ENCODE measurements around the gene YTHDF1. TPM values are rescaled to one million over a fixed set of nuclear protein-coding genes. Genes with fewer than 3 reads are reported as not detected.

Gene YTHDF1
- total RNA-seq, 1 donor from 2014 or later: 44.9 TPM

DNA sequence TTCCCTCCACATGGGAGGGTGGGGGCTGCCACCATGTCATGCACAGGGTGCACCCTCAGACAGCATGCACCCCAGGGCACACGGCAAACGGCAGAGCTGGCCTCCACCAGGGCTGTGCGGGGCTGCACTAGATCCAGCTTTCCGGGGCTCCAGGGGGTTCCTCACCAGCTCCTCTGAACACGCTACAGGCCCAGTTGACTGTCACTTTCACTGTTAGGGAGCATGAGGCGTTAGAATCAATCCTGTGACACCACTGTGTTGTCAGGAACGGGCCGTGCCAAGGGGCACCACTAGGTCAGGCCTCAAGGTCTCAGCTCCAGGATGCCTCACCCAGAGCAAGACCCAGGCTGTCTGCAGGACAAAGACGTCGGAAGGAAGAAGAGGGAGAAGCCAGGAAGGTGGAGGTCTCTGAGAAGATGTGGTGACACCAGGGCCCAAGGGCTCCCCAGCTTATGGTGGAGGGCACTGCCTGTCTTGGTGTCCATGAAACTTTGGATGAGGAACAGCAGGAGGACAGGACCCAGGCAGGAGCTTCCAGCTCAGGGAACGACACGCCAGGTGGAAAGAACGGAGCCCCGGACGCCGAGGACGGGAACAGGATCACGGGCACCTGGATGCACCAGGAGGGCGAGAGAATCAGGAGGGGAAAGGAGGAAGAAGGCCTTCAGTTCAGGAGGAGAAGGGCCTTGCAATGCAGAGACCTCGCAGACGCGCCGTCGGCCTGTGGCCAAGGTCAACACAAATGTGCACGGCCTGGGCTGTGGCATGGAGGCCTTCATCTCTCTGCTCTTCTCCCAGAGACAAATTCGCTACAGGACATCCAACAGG lies 49.5 kb downstream of the YTHDF1 start:
- Mint-ChIP-seq H3K27ac (ENCODE audit: unreplicated experiment) (no peak overlapping the region), H3K9me3 (ENCODE audit: unreplicated experiment) (no peaks in the 10 kb centered on the region), H3K36me3 (ENCODE audit: unreplicated experiment) (no peaks in the 10 kb centered on the region), H3K4me3 (ENCODE audit: unreplicated experiment) (no peak overlapping the region), H3K27me3 (ENCODE audit: unreplicated experiment) (peaks cover 25% of the 10 kb centered on the region), H3K4me1 (ENCODE audit: unreplicated experiment) (no peaks in the 10 kb centered on the region)
- no peak for DNase-seq (ENCODE audit: extremely low spot score, unreplicated experiment)
- TF ChIP-seq, protein P1, sequence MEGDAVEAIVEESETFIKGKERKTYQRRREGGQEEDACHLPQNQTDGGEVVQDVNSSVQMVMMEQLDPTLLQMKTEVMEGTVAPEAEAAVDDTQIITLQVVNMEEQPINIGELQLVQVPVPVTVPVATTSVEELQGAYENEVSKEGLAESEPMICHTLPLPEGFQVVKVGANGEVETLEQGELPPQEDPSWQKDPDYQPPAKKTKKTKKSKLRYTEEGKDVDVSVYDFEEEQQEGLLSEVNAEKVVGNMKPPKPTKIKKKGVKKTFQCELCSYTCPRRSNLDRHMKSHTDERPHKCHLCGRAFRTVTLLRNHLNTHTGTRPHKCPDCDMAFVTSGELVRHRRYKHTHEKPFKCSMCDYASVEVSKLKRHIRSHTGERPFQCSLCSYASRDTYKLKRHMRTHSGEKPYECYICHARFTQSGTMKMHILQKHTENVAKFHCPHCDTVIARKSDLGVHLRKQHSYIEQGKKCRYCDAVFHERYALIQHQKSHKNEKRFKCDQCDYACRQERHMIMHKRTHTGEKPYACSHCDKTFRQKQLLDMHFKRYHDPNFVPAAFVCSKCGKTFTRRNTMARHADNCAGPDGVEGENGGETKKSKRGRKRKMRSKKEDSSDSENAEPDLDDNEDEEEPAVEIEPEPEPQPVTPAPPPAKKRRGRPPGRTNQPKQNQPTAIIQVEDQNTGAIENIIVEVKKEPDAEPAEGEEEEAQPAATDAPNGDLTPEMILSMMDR (IDR thresholded peaks at IDR 0.05): no peak

DNA sequence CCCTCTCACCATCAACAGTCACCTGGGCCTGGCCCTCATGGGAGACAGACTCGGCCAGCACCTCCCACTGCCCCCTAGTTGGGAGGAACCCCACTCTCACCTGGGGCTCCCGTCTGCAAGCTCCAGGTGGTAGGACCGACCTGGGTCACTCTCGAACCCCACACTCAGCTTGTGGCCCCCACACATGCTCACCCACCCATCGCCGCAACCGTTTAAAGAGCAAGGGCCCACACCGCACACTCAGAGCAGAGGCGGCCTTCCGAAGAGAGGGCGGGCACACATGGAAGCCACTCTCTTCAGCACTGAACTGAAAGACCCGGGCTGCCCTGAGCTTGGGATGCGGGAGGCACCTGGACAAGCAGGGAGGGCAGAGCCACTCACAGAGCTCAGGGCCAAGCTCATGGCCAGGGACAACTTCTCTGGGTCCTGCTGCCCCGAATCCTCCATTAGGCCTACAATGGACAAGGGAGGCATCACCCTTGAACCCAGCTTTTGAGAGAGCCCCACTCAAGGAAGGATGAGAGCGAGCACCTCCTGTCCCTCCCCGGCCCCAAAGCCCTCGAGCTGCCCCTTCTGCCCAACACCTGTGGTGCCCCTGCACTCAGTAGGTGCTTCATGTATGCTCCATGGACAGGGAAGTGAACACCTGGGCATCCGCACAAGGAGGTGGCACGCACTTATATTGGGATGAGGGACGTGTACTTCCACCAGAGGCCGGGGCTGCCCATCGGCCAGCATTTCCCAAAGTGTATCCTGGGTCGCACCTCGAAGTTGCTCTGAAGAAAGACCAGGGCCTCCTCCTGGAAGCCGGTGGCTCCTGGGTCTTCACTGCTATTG lies 50.4 kb downstream of the YTHDF1 start:
- no peaks in the 10 kb centered on the region for H3K36me3 Mint-ChIP-seq (ENCODE audit: unreplicated experiment)
- H3K27me3 Mint-ChIP-seq (ENCODE audit: unreplicated experiment): peaks cover 20% of the 10 kb centered on the region
- no peak for DNase-seq (ENCODE audit: extremely low spot score, unreplicated experiment)
- H3K4me3 Mint-ChIP-seq (ENCODE audit: unreplicated experiment): no peak overlapping the region
- no peaks in the 10 kb centered on the region for H3K9me3 Mint-ChIP-seq (ENCODE audit: unreplicated experiment)
- TF ChIP-seq, protein P1 (IDR thresholded peaks at IDR 0.05): no peak
- no peak overlapping the region for H3K27ac Mint-ChIP-seq (ENCODE audit: unreplicated experiment)
- no peaks in the 10 kb centered on the region for H3K4me1 Mint-ChIP-seq (ENCODE audit: unreplicated experiment)

DNA sequence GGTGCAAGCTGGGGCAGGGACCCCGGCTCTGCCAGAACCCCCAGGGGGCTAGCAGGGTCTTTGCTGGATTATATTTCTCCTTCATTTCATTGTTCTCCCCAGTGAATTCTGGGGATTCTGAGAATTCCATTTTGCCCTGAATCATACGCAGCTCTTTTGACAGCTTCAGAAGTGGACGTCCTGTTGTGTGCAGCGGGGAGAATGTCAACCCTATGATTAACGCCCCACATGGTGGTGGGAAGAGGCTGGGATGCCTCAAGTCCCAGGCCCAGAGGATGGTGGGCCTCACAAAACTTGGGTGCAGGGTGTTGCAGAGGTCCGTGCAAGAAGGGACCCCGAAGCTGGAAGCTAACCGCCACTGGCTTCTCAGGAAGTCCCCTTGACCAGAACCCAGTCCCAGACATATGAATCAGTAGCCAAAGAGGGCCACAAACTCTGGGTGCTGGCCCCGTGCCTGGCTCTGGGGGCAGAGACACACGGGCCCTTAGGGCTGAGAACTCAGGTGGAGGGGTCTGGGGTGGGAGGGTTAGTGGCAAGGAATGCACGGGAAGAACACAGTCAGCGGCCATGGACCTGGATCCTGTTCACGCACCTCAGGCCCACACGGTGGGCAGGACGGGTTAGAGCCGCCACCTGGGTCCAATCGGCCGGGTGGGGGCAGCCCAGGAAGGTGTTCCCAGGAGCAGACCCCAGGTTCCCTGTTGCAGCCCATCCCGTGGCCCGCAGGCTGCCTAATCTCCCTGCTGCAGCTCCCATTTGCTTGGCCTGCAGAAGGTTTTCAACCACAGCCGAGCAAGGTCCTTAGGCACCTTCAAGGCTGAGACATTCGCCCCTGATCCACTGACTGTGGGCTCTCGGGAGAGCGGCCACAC lies 51.2 kb downstream of the YTHDF1 start:
- no peak for DNase-seq (ENCODE audit: extremely low spot score, unreplicated experiment)
- H3K4me3 Mint-ChIP-seq (ENCODE audit: unreplicated experiment): no peak overlapping the region
- no peaks in the 10 kb centered on the region for H3K4me1 Mint-ChIP-seq (ENCODE audit: unreplicated experiment)
- peaks cover 16% of the 10 kb centered on the region for H3K27me3 Mint-ChIP-seq (ENCODE audit: unreplicated experiment)
- H3K9me3 Mint-ChIP-seq (ENCODE audit: unreplicated experiment): no peaks in the 10 kb centered on the region
- no peak overlapping the region for H3K27ac Mint-ChIP-seq (ENCODE audit: unreplicated experiment)
- TF ChIP-seq, protein P1 (IDR thresholded peaks at IDR 0.05): no peak
- H3K36me3 Mint-ChIP-seq (ENCODE audit: unreplicated experiment): no peaks in the 10 kb centered on the region

DNA sequence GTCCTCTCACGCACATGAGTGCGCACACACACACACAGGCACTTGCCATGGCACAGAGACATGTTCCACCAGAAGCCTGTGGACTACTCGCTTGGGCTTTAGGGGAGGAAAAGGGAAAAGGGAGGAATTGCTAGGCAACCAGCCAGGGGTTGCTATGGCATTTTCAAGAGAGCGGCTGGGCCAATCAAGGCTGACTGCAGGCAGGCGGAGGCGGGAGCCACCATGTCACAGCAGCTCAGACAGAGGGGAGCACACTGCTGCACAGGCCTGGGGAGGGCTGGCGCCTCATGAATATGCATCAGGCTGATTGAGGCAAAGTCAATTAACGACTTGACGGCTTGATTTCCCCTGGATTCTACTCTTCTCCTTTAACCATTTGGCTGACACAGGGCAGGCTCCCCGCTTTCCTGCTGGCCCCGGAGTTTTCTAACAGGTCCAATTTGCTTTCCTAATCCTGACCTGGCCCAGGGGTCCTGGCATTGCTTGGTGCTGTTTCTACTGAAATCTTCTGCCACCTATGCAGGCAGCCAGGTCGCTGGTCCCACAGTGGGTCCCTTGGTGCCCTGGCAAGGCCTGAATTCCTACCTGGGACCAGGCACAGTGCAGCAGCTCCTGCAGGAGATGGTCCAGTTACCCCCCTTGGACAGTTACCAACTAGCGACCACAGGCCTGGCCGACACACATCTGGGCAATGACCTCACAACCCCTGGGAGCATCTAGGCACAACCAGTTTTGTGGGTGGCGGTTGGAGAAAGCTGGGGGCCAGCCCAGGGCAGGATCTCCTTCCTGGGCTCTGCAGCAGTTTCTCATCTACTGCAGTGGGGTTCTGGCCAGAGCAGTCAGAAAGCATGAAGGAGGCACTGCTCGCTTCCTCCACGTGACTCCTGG lies 52.1 kb downstream of the YTHDF1 start:
- Mint-ChIP-seq H3K27me3 (ENCODE audit: unreplicated experiment) (peaks cover 15% of the 10 kb centered on the region), H3K4me3 (ENCODE audit: unreplicated experiment) (no peak overlapping the region), H3K9me3 (ENCODE audit: unreplicated experiment) (no peaks in the 10 kb centered on the region), H3K27ac (ENCODE audit: unreplicated experiment) (no peak overlapping the region), H3K4me1 (ENCODE audit: unreplicated experiment) (no peaks in the 10 kb centered on the region), H3K36me3 (ENCODE audit: unreplicated experiment) (no peaks in the 10 kb centered on the region)
- no peak for DNase-seq (ENCODE audit: extremely low spot score, unreplicated experiment)
- TF ChIP-seq, protein P1 (IDR thresholded peaks at IDR 0.05): no peak

All from osteocyte (in vitro differentiated cells).